Endothelial cell of umbilical vein (primary cell): ENCODE results near the gene TMEM266. TPM values are rescaled to one million over a fixed set of nuclear protein-coding genes. Genes with fewer than 3 reads are reported as not detected.

Experiments
- BruUV-seq: library from RNA; stranded (reverse); fragments of 400-500 nt; replicated peaks from 2 replicates; lab custom pipeline; 2021; lab: Mats Ljungman, UMichigan
- CTCF ChIA-PET: fragments of 300-600, 350-600 bp; sonication (Branson Sonifier 250); formaldehyde crosslinking; loops from one replicate; lab custom pipeline; 2021; ENCODE audit warnings: antibody characterized with exemption, inconsistent platforms; lab: Charles Lee
- POLR2A ChIA-PET: fragments of 300-600, 350-600 bp; sonication (Branson Sonifier 250); formaldehyde crosslinking; loops from one replicate; lab custom pipeline; 2021; ENCODE audit warnings: antibody characterized with exemption, inconsistent platforms; lab: Charles Lee
- DNase-seq: peaks from one replicate; pipeline ENCODE4 v3.0.0-alpha.2; 2011; ENCODE audit warnings: low read depth, low spot score
- FAIRE-seq: peaks from 2 replicates; lab custom pipeline; 2011; peaks lifted over from hg19 to GRCh38; lab: Jason Lieb, UNC
- H2AFZ ChIP-seq: 2 replicates; pipeline ENCODE4 v1.6.0; 2012; ENCODE audit warnings: low read depth, low read length, control low read depth, inconsistent platforms
- H3K27ac ChIP-seq: 2 replicates; pipeline ENCODE4 v1.5.1; 2011; ENCODE audit warnings: low read depth, mild to moderate bottlenecking, control low read depth, low read length, moderate library complexity; ENCODE audit not compliant: insufficient read depth
- H3K27me3 ChIP-seq, 2 experiments: 2 replicates each; pipeline versions ENCODE4 v1.6.0 to v1.6.1; 2011; ENCODE audit warnings: low read length in 2 of 2, mixed read lengths in 1 of 2; ENCODE audit not compliant: control insufficient read depth in 2 of 2, insufficient read depth in 2 of 2
- H3K36me3 ChIP-seq, 2 experiments: 2 replicates in 1 of 2; 3 replicates in 1 of 2; pipeline ENCODE4 v1.5.1; 2011; ENCODE audit warnings: low read length in 2 of 2, mild to moderate bottlenecking in 1 of 2, moderate library complexity in 1 of 2; ENCODE audit not compliant: control insufficient read depth in 2 of 2, insufficient read depth in 2 of 2; ENCODE audit errors: extremely low read depth in 1 of 2
- H3K4me1 ChIP-seq: 3 replicates; pipeline ENCODE4 v1.5.1; 2011; ENCODE audit warnings: mild to moderate bottlenecking, low read length; ENCODE audit not compliant: control insufficient read depth, insufficient read depth; ENCODE audit errors: extremely low read depth
- H3K4me2 ChIP-seq: 2 replicates; pipeline ENCODE4 v1.6.1; 2011; ENCODE audit warnings: low read length, control low read depth, mixed read lengths; ENCODE audit not compliant: insufficient read depth
- H3K4me3 ChIP-seq, 3 experiments: fragments of 200-600 bp in 1 of 3; sonication (generic), shearing (Covaris generic) in 1 of 3; replicated peaks in 1 of 3; 2 replicates each; pipeline ENCODE4 v1.5.1; 2011 to 2016; ENCODE audit warnings: control low read depth in 3 of 3, low read length in 3 of 3, mild to moderate bottlenecking in 2 of 3, inconsistent platforms in 1 of 3, low read depth in 1 of 3, moderate library complexity in 1 of 3; ENCODE audit not compliant: insufficient read depth in 1 of 3
- H3K79me2 ChIP-seq: 2 replicates; pipeline ENCODE4 v1.6.0; 2012; ENCODE audit warnings: low read length, inconsistent platforms; ENCODE audit not compliant: control insufficient read depth, insufficient read depth
- H3K9ac ChIP-seq: replicated peaks from 2 replicates; pipeline ENCODE3; 2011; ENCODE audit warnings: low read length, control low read depth; ENCODE audit not compliant: insufficient read depth; ENCODE audit errors: extremely low read depth
- H3K9me1 ChIP-seq: replicated peaks from 3 replicates; pipeline ENCODE4 v1.6.0; 2011; ENCODE audit warnings: mild to moderate bottlenecking, low read length; ENCODE audit not compliant: control insufficient read depth, insufficient read depth; ENCODE audit errors: extremely low read depth
- H3K9me3 ChIP-seq: replicated peaks from 2 replicates; pipeline ENCODE4 v1.5.1; 2012; ENCODE audit warnings: low read length, inconsistent platforms; ENCODE audit not compliant: control insufficient read depth, insufficient read depth
- H4K20me1 ChIP-seq: replicated peaks from 2 replicates; pipeline ENCODE3; 2011; ENCODE audit warnings: mild to moderate bottlenecking, low read length; ENCODE audit not compliant: control insufficient read depth, insufficient read depth; ENCODE audit errors: extremely low read depth
- EZH2 ChIP-seq: IDR thresholded peaks from 2 replicates; pipeline ENCODE4 v1.6.1; 2012; ENCODE audit warnings: borderline replicate concordance, low read depth, mild to moderate bottlenecking, moderate library complexity, low read length, inconsistent platforms; ENCODE audit not compliant: severe bottlenecking
- FOS ChIP-seq: IDR thresholded peaks from 2 replicates; pipeline ENCODE4 v1.6.1; 2011; ENCODE audit warnings: mild to moderate bottlenecking, low read length, moderate library complexity, borderline replicate concordance; ENCODE audit not compliant: insufficient read depth
- GATA2 ChIP-seq: IDR thresholded peaks from 2 replicates; pipeline ENCODE4 v1.7.0; 2011; ENCODE audit warnings: low read depth, mild to moderate bottlenecking, moderate library complexity, mixed read lengths, low read length; ENCODE audit not compliant: insufficient read length, insufficient read depth
- JUN ChIP-seq: IDR thresholded peaks from 2 replicates; pipeline ENCODE4 v1.6.1; 2011; ENCODE audit warnings: borderline replicate concordance, low read depth; ENCODE audit not compliant: insufficient read length, insufficient read depth
- MYC ChIP-seq: IDR thresholded peaks from one replicate; pipeline ENCODE4 v1.6.1; 2011; ENCODE audit warnings: mild to moderate bottlenecking, low read depth, low read length
- POLR2A ChIP-seq: IDR thresholded peaks from 2 replicates; pipeline ENCODE4 v1.6.1; 2012; ENCODE audit warnings: low read depth, mild to moderate bottlenecking, control low read depth, low read length
- POLR2AphosphoS5 ChIP-seq: IDR thresholded peaks from 2 replicates; pipeline ENCODE4 v1.6.1; 2012; ENCODE audit warnings: low read depth, mild to moderate bottlenecking, control low read depth, low read length, moderate library complexity; ENCODE audit not compliant: insufficient read depth
- dilution Hi-C: fragments of 300-500 bp; cut with MboI; formaldehyde crosslinking; loops from one replicate; pipeline ENCODE4 v1.15.0; 2019; ENCODE audit warnings: low sequenced_read_pairs; ENCODE audit not compliant: extremely low pct_ligation_motif_present
- intact Hi-C: fragments of 100-400 bp; cut with micrococcal nuclease; formaldehyde crosslinking; loops from one replicate; pipeline ENCODE4 v1.10.0; 2022
- polyA plus RNA-seq, 4 experiments: library from polyadenylated mRNA; depleted of rRNA in 3 of 4; stranded (reverse) in 3 of 4; unstranded in 1 of 4; fragments of >200 nt; gene quantifications; 2 replicates each; pipeline versions ENCODE4 v1.2.1 to v1.2.3, GENCODE V29; 2011 to 2012; ENCODE audit warnings: missing spikeins in 1 of 4
- total RNA-seq: library from RNA; stranded (reverse); gene quantifications from 2 replicates; pipeline ENCODE4 v1.2.3, GENCODE V29; 2021
- TF ChIP-seq, protein P1 (sequence below): IDR thresholded peaks from 2 replicates; pipeline ENCODE4 v1.6.1; 2011; ENCODE audit not compliant: insufficient read depth, insufficient read length
- TF ChIP-seq, protein P2 (sequence below), 2 donors: IDR thresholded peaks; 1 replicate in 1 of 2; 2 replicates in 1 of 2; pipeline ENCODE4 v1.5.1; 2011; ENCODE audit warnings: low read length in 2 of 2, mild to moderate bottlenecking in 2 of 2, moderate library complexity in 2 of 2, control low read depth in 1 of 2, inconsistent platforms in 1 of 2, low read depth in 1 of 2; ENCODE audit not compliant: insufficient read depth in 1 of 2; ENCODE audit errors: extremely low read depth in 1 of 2

TMEM266 gene
- total and polyA plus RNA-seq, 2 donors (not counting 3 experiments of a cell fraction or from before 2014, with no cell fraction given): not detected

GRCh38 chr15:76078285-76078877 is 18.6 kb downstream of the TMEM266 start:
- Histone ChIP-seq H3K4me2 (no peak overlapping the region), H3K36me3 (no peaks in the 10 kb centered on the region), H2AFZ (no peak overlapping the region), H3K27me3 (peaks cover 2 to 5% of the 10 kb centered on the region in 2 experiments), H3K27ac (no peak overlapping the region), H4K20me1 (no peaks in the 10 kb centered on the region), H3K9me3 (no peaks in the 10 kb centered on the region), H3K9me1 (no peaks in the 10 kb centered on the region), H3K4me1 (no peaks in the 10 kb centered on the region), H3K79me2 (no peaks in the 10 kb centered on the region), H3K4me3 (no peak overlapping the region), H3K9ac (no peak overlapping the region)
- DNase-seq (no peak), FAIRE-seq (no peak)
- dilution Hi-C loops (no loop called here), intact Hi-C loops (no loop called here)
- ChIA-PET CTCF (interaction anchor here (1.3 kb wide), 1 partner anchor 19 kb away, joined by 3 read pairs; the partner anchor contains the start of gene TMEM266), POLR2A (no interaction called here)
- TF ChIP-seq POLR2AphosphoS5 (no peak), FOS (no peak), MYC (no peak)
- BruUV-seq: no TSS peak

DNA sequence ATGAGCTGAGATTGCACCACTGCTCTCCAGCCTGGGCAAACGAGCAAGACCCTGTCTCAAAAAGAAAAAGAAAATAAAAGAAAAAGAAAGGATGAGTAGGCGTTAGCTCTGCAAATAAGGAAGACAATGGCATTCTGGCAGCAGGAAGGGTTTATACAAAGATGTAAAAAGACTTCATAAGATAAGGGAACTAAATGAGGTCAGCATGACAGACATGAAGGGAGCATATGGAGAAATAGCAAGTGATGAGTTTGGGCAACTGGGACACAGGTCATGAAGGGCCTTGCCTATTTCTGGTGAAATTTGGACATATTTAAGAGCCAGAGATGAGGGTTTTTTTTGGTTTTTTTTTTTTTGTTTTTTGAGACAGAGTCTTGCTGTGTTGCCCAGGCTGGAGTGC is 24.5 kb downstream of the TMEM266 start:
- intact Hi-C loops (no loop called here), dilution Hi-C loops (no loop called here)
- H3K9me1 ChIP-seq: no peaks in the 10 kb centered on the region
- ChIA-PET POLR2A (no interaction called here), CTCF (no interaction called here)
- no peaks in the 10 kb centered on the region for H3K36me3 ChIP-seq
- no peak overlapping the region for H3K27ac ChIP-seq
- no peak overlapping the region for H3K4me2 ChIP-seq
- no peaks in the 10 kb centered on the region for H4K20me1 ChIP-seq
- peaks cover 0 to 3% of the 10 kb centered on the region in 2 experiments for H3K27me3 ChIP-seq
- H3K9ac ChIP-seq: no peak overlapping the region
- BruUV-seq: no TSS peak
- no peak overlapping the region for H2AFZ ChIP-seq
- TF ChIP-seq POLR2A (no peak), POLR2AphosphoS5 (no peak), JUN (no peak), GATA2 (no peak), MYC (no peak), FOS (no peak), EZH2 (no peak)
- TF ChIP-seq, protein P1, sequence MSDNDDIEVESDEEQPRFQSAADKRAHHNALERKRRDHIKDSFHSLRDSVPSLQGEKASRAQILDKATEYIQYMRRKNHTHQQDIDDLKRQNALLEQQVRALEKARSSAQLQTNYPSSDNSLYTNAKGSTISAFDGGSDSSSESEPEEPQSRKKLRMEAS: no peak
- TF ChIP-seq, protein P2, sequence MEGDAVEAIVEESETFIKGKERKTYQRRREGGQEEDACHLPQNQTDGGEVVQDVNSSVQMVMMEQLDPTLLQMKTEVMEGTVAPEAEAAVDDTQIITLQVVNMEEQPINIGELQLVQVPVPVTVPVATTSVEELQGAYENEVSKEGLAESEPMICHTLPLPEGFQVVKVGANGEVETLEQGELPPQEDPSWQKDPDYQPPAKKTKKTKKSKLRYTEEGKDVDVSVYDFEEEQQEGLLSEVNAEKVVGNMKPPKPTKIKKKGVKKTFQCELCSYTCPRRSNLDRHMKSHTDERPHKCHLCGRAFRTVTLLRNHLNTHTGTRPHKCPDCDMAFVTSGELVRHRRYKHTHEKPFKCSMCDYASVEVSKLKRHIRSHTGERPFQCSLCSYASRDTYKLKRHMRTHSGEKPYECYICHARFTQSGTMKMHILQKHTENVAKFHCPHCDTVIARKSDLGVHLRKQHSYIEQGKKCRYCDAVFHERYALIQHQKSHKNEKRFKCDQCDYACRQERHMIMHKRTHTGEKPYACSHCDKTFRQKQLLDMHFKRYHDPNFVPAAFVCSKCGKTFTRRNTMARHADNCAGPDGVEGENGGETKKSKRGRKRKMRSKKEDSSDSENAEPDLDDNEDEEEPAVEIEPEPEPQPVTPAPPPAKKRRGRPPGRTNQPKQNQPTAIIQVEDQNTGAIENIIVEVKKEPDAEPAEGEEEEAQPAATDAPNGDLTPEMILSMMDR (IDR thresholded peaks at IDR 0.05; ENCODE audit: extremely low read depth in 1 of 2, insufficient read depth in 1 of 2, low read depth in 1 of 2, low read length in 2 of 2): no peak
- no peaks in the 10 kb centered on the region for H3K79me2 ChIP-seq
- DNase-seq (no peak), FAIRE-seq (no peak)
- no peaks in the 10 kb centered on the region for H3K9me3 ChIP-seq
- H3K4me1 ChIP-seq: no peaks in the 10 kb centered on the region
- no peak overlapping the region for H3K4me3 ChIP-seq
